ENCODE results near the gene AGAP2.

DNA sequence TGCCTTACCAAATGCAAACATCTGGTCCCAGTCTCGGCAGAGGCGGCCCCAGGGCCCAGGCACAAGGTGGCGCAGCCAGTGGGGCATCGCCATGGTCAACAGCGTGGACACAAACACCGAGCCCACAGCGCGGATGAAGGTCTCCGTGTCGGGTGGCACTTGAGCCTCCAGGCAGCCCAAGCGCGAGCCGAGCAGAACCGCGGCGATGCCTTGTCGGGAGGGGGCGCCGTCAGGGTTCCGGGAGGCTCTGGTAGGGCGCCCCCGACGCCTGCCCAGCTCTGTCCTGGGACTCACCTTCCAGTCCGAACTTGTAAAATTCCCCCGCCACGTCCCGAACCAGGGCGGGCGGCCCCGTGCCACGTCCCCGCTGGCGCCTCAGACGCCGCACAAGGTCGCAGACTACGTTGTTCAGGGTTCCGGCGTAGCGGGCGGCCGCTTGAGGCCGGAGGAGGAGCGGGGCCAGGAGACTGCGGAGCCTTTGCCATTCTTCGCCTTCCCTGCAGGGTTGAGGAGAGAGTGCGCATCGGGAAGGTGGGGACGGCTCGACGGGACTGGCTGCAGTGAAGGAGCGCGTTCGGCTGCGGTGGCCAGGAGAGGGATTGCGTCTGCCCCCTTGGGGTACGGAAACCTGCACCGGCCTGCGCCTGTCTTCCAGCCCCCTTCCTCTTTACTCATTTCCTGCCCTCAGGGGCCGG is 26.6 kb upstream of the AGAP2 start:
- TF ChIP-seq, protein P1, sequence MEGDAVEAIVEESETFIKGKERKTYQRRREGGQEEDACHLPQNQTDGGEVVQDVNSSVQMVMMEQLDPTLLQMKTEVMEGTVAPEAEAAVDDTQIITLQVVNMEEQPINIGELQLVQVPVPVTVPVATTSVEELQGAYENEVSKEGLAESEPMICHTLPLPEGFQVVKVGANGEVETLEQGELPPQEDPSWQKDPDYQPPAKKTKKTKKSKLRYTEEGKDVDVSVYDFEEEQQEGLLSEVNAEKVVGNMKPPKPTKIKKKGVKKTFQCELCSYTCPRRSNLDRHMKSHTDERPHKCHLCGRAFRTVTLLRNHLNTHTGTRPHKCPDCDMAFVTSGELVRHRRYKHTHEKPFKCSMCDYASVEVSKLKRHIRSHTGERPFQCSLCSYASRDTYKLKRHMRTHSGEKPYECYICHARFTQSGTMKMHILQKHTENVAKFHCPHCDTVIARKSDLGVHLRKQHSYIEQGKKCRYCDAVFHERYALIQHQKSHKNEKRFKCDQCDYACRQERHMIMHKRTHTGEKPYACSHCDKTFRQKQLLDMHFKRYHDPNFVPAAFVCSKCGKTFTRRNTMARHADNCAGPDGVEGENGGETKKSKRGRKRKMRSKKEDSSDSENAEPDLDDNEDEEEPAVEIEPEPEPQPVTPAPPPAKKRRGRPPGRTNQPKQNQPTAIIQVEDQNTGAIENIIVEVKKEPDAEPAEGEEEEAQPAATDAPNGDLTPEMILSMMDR (IDR thresholded peaks at IDR 0.05; ENCODE audit: insufficient read depth, low read length, poor library complexity, severe bottlenecking) = peak; percentile 41
- 0 out of 2 replicates have a peak, but pooled peaks have one; percentile 45 for TF ChIP-seq EZH2phosphoT487 (conservative IDR thresholded peaks at IDR 0.05; ENCODE audit: low read length)

All from SU-DHL-6 (cell line).